HEK293 (cell line): Measurements from ENCODE around the gene MEX3A.

Experiments used
- CTCF ChIA-PET: fragments of 350-600 bp; formaldehyde crosslinking; extraction: SDS; loops from one replicate; lab custom pipeline; 2021; ENCODE audit warnings: antibody characterized with exemption; lab: Yijun Ruan, JAX
- POLR2A ChIA-PET: fragments of 300-600 bp; formaldehyde crosslinking; extraction: SDS; loops from one replicate; lab custom pipeline; 2020; ENCODE audit warnings: antibody characterized with exemption, inconsistent platforms; lab: Yijun Ruan, JAX
- H3K27ac ChIP-seq: fragments of 200-500 bp; sonication (Bioruptor generic); 2 replicates; pipeline ENCODE4 v1.5.1; 2014; ENCODE audit warnings: low read depth, low read length, control low read depth, inconsistent platforms; ENCODE audit errors: extremely low read depth
- H3K36me3 ChIP-seq, 2 experiments: fragments of 200-500 bp in 1 of 2; sonication (Bioruptor generic) in 1 of 2; 1 replicate in 1 of 2; 2 replicates in 1 of 2; pipeline ENCODE4 v1.5.1; 2014 to 2017; ENCODE audit warnings: inconsistent platforms in 2 of 2, low read length in 2 of 2; ENCODE audit not compliant: control insufficient read depth in 2 of 2, insufficient read depth in 1 of 2
- H3K4me1 ChIP-seq: fragments of 200-500 bp; sonication (Bioruptor generic); 2 replicates; pipeline ENCODE4 v1.5.1; 2014; ENCODE audit warnings: mild to moderate bottlenecking, low read length, inconsistent platforms; ENCODE audit not compliant: control insufficient read depth, insufficient read depth
- H3K4me3 ChIP-seq: 2 replicates; pipeline ENCODE4 v1.5.1; 2011; ENCODE audit warnings: low read depth, mild to moderate bottlenecking, control low read depth, low read length, moderate library complexity
- H3K9me3 ChIP-seq: fragments of 200-500 bp; sonication (Bioruptor generic); 2 replicates; pipeline ENCODE4 v1.5.1; 2014; ENCODE audit warnings: low read depth, low read length, inconsistent platforms; ENCODE audit not compliant: control insufficient read depth, insufficient read depth
- INSM2 ChIP-seq: fragments of 450-650 bp; formaldehyde crosslinking; IDR thresholded peaks from 2 replicates; pipeline ENCODE4 v1.5.1; 2016; ENCODE audit warnings: missing biosample characterization, missing genetic modification characterization
- KLF7 ChIP-seq: fragments of 450-650 bp; formaldehyde crosslinking; IDR thresholded peaks from 2 replicates; pipeline ENCODE4 v1.5.1; 2016; ENCODE audit warnings: missing biosample characterization, missing genetic modification characterization, borderline replicate concordance
- PRDM1 ChIP-seq: fragments of 450-650 bp; formaldehyde crosslinking; IDR thresholded peaks from 2 replicates; pipeline ENCODE4; 2016; ENCODE audit warnings: missing biosample characterization, missing genetic modification characterization
- PRDM10 ChIP-seq: fragments of 450-650 bp; formaldehyde crosslinking; IDR thresholded peaks from 2 replicates; pipeline ENCODE4 v1.5.1; 2016; ENCODE audit warnings: missing biosample characterization, missing genetic modification characterization
- ZFP37 ChIP-seq: fragments of 450-650 bp; formaldehyde crosslinking; IDR thresholded peaks from 2 replicates; pipeline ENCODE4 v1.5.1; 2016; ENCODE audit warnings: missing biosample characterization, missing genetic modification characterization
- ZNF211 ChIP-seq: fragments of 450-650 bp; formaldehyde crosslinking; IDR thresholded peaks from 2 replicates; pipeline ENCODE4 v1.5.1; 2016; ENCODE audit warnings: low read depth, missing biosample characterization, missing genetic modification characterization
- ZNF530 ChIP-seq: fragments of 450-650 bp; formaldehyde crosslinking; IDR thresholded peaks from 2 replicates; pipeline ENCODE4 v1.5.1; 2016; ENCODE audit warnings: low read depth, missing biosample characterization, missing genetic modification characterization
- ZNF600 ChIP-seq: fragments of 450-650 bp; formaldehyde crosslinking; IDR thresholded peaks from 2 replicates; pipeline ENCODE4 v1.5.1; 2016; ENCODE audit warnings: missing biosample characterization, missing genetic modification characterization
- ZNF639 ChIP-seq: fragments of 450-650 bp; formaldehyde crosslinking; IDR thresholded peaks from 2 replicates; pipeline ENCODE4 v1.5.1; 2016; ENCODE audit warnings: missing biosample characterization, missing genetic modification characterization
- ZNF692 ChIP-seq: fragments of 450-650 bp; formaldehyde crosslinking; IDR thresholded peaks from 2 replicates; pipeline ENCODE4 v1.5.1; 2016; ENCODE audit warnings: missing biosample characterization, missing genetic modification characterization

The MEX3A gene

GRCh38 chr1:156080241-156080862, 1.9 kb downstream of the MEX3A start (continued):
- TF ChIP-seq ZNF211 (no peak), ZFP37 (tag by site-specific recombination) (no peak)

GRCh38 chr1:156079762-156080161, 2.5 kb downstream of the MEX3A start:
- POLR2A ChIA-PET, result no interaction called here
- TF ChIP-seq KLF7 (tag by site-specific recombination) (no peak), ZNF639 (tag by site-specific recombination) (no peak), PRDM10 (tag by site-specific recombination) (peak; percentile 54; the same call in 1 of the 2 replicates), PRDM1 (no peak)
- CTCF ChIA-PET, result interaction anchor here (2.8 kb wide), 1 partner anchor 12 kb away, joined by 13 read pairs; no protein-coding TSS in a partner anchor
- no peak overlapping the region for H3K27ac ChIP-seq
- H3K4me3 ChIP-seq, result no peak overlapping the region
- no peaks in the 10 kb centered on the region for H3K9me3 ChIP-seq
- peaks cover 0 to 24% of the 10 kb centered on the region in 2 experiments; a peak in 1 of 3 replicates for H3K36me3 ChIP-seq
- H3K4me1 ChIP-seq, result peaks cover 5% of the 10 kb centered on the region

- H3K4me1 ChIP-seq, result peaks cover 8% of the 10 kb centered on the region
- H3K9me3 ChIP-seq, result no peaks in the 10 kb centered on the region
- CTCF ChIA-PET, result interaction anchor here (0.7 to 2.8 kb wide), 5 partner anchors 11 to 136 kb away, joined by 3 to 13 read pairs (median 3); no protein-coding TSS in a partner anchor
- H3K36me3 ChIP-seq, result peaks cover 0 to 24% of the 10 kb centered on the region in 2 experiments; a peak in 1 of 3 replicates
- POLR2A ChIA-PET, result no interaction called here
- H3K27ac ChIP-seq, result no peak overlapping the region
- TF ChIP-seq ZNF600 (tag by site-specific recombination) (peak; percentile 35; the same call in 1 of the 2 replicates), INSM2 (tag by site-specific recombination) (0 out of 2 replicates have a peak, but pooled peaks have one; percentile 65), PRDM1 (peak; percentile 45; the same call in 1 of the 2 replicates), ZNF530 (no peak), PRDM10 (tag by site-specific recombination) (0 out of 2 replicates have a peak, but pooled peaks have one; percentile 9), ZNF692 (tag by site-specific recombination) (no peak)
- TF ChIP-seq, all 188 proteins: peak for 4
- no peak overlapping the region for H3K4me3 ChIP-seq
These were observed 3.5 kb downstream of the MEX3A start for GRCh38 chr1:156078728-156079127.
